BLaER1 treated with 17β-estradiol and CSF1 and Interleukin-3, amounts not matched to agents 10 nM and 100 nM (cell line): ENCODE results near the gene TMEM145.

ENCODE experiments used
- H3K27ac ChIP-seq, 11 experiments: shearing (Covaris generic); formaldehyde crosslinking; 2 replicates each; pipeline ENCODE4 v1.8.1; 2022
- H3K27me3 ChIP-seq, 11 experiments: shearing (Covaris generic); formaldehyde crosslinking; 2 replicates each; pipeline ENCODE4 v1.8.1; 2022
- H3K36me3 ChIP-seq, 11 experiments: shearing (Covaris generic); formaldehyde crosslinking; 2 replicates each; pipeline ENCODE4 v1.8.1; 2022
- H3K4me1 ChIP-seq, 10 experiments: shearing (Covaris generic); formaldehyde crosslinking; 2 replicates each; pipeline ENCODE4 v1.8.1; 2022
- H3K4me2 ChIP-seq, 11 experiments: shearing (Covaris generic); formaldehyde crosslinking; 2 replicates each; pipeline ENCODE4 v1.8.1; 2022
- H3K4me3 ChIP-seq, 10 experiments: shearing (Covaris generic); formaldehyde crosslinking; 2 replicates each; pipeline ENCODE4 v1.8.1; 2022
- H3K9ac ChIP-seq, 11 experiments: shearing (Covaris generic); formaldehyde crosslinking; 2 replicates each; pipeline ENCODE4 v1.8.1; 2022
- H3K9me3 ChIP-seq, 11 experiments: shearing (Covaris generic); formaldehyde crosslinking; replicated peaks in 1 of 11; 2 replicates each; pipeline ENCODE4 v1.8.1; 2022
- H4K20me1 ChIP-seq, 11 experiments: shearing (Covaris generic); formaldehyde crosslinking; 2 replicates each; pipeline ENCODE4 v1.8.1; 2022
- Cebpa-rat ChIP-seq, 11 experiments: shearing (Covaris generic); IDR thresholded peaks; 2 replicates each; pipeline ENCODE4 v1.8.1; 2022

The TMEM145 gene

GRCh38 chr19:42285541-42285941 lies 27.6 kb upstream of the TMEM145 start:
- H3K4me2 ChIP-seq: peak overlapping the region; percentile 94 to 100 (median 97)
- no peaks in the 10 kb centered on the region for H3K27me3 ChIP-seq
- peaks cover 37 to 40% (median 39%) of the 10 kb centered on the region in 11 experiments for H3K36me3 ChIP-seq
- H3K9ac ChIP-seq: peak overlapping the region; percentile 83 to 91 (median 88)
- no peaks in the 10 kb centered on the region for H3K9me3 ChIP-seq
- H3K27ac ChIP-seq: peak overlapping the region; percentile 22 to 95 (median 90); a peak in 21 of 22 replicates
- peaks cover 75 to 86% (median 85%) of the 10 kb centered on the region in 10 experiments for H3K4me1 ChIP-seq
- H4K20me1 ChIP-seq: peaks cover 48 to 84% (median 65%) of the 10 kb centered on the region in 11 experiments
- peak overlapping the region; percentile 64 to 82 (median 74) for H3K4me3 ChIP-seq
- no peak for TF ChIP-seq Cebpa-rat (IDR thresholded peaks at IDR 0.05)

- Histone ChIP-seq H3K27ac (peak overlapping the region; percentile 22 to 95 (median 90); a peak in 21 of 22 replicates), H3K27me3 (no peaks in the 10 kb centered on the region), H3K9ac (peak overlapping the region; percentile 83 to 91 (median 88)), H3K36me3 (peaks cover 39 to 44% (median 43%) of the 10 kb centered on the region in 11 experiments), H3K4me2 (peak overlapping the region; percentile 94 to 100 (median 97)), H3K4me1 (peaks cover 80 to 91% (median 89%) of the 10 kb centered on the region in 10 experiments), H3K4me3 (peak overlapping the region; percentile 64 to 82 (median 74)), H3K9me3 (no peaks in the 10 kb centered on the region), H4K20me1 (peaks cover 52 to 89% (median 69%) of the 10 kb centered on the region in 11 experiments)
- TF ChIP-seq Cebpa-rat (IDR thresholded peaks at IDR 0.05): no peak
These were observed 27.1 kb upstream of the TMEM145 start for GRCh38 chr19:42285988-42286348.

- peaks cover 79 to 91% (median 88%) of the 10 kb centered on the region in 10 experiments for H3K4me1 ChIP-seq
- peak overlapping the region; percentile 83 to 91 (median 88) for H3K9ac ChIP-seq
- peak overlapping the region; percentile 94 to 100 (median 97) for H3K4me2 ChIP-seq
- H3K36me3 ChIP-seq: peaks cover 44 to 49% (median 48%) of the 10 kb centered on the region in 11 experiments
- H3K4me3 ChIP-seq: peak overlapping the region; percentile 64 to 82 (median 74)
- H4K20me1 ChIP-seq: peaks cover 58 to 89% (median 72%) of the 10 kb centered on the region in 11 experiments
- TF ChIP-seq Cebpa-rat (IDR thresholded peaks at IDR 0.05): no peak
- no peaks in the 10 kb centered on the region for H3K27me3 ChIP-seq
- no peaks in the 10 kb centered on the region for H3K9me3 ChIP-seq
- peak overlapping the region; percentile 22 to 95 (median 90); a peak in 21 of 22 replicates for H3K27ac ChIP-seq
These were observed 26.6 kb upstream of the TMEM145 start for GRCh38 chr19:42286349-42287016.

- H3K27me3 ChIP-seq: no peaks in the 10 kb centered on the region
- no peak for TF ChIP-seq Cebpa-rat (IDR thresholded peaks at IDR 0.05)
- H3K9me3 ChIP-seq: no peaks in the 10 kb centered on the region
- H3K36me3 ChIP-seq: peaks cover 50 to 57% (median 56%) of the 10 kb centered on the region in 11 experiments
- H3K4me3 ChIP-seq: peak overlapping the region in 7 of 10 experiments; percentile 23 to 82 (median 46); a peak in 10 of 20 replicates
- peak overlapping the region; percentile 94 to 100 (median 97) for H3K4me2 ChIP-seq
- H3K27ac ChIP-seq: peak overlapping the region in 10 of 11 experiments; percentile 20 to 95 (median 55); a peak in 17 of 22 replicates
- peak overlapping the region; percentile 15 to 89 (median 59); a peak in 17 of 22 replicates for H3K9ac ChIP-seq
- peaks cover 72 to 86% (median 83%) of the 10 kb centered on the region in 10 experiments for H3K4me1 ChIP-seq
- H4K20me1 ChIP-seq: peaks cover 65 to 89% (median 76%) of the 10 kb centered on the region in 11 experiments
These were observed 25.9 kb upstream of the TMEM145 start for GRCh38 chr19:42287017-42287826.

DNA sequence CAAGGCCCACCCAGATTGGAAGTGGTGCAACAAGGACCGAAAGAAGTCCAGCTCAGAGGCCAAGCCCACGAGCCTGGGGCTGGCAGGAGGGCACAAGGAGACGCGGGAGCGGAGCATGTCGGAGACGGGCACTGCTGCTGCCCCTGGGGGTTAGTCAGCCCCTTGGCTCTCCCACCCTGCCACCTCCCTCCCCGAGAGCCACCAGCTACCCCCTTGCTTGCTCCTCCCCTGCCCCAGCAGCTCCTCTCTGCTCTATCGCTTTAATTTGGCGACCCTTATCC lies 25.3 kb upstream of the TMEM145 start:
- Histone ChIP-seq H3K36me3 (peaks cover 56 to 62% (median 61%) of the 10 kb centered on the region in 11 experiments), H3K27ac (peak overlapping the region in 1 of 11 experiments; percentile 27; a peak in 2 of 22 replicates), H3K9ac (peak overlapping the region in 4 of 11 experiments; percentile 6 to 60 (median 57); a peak in 2 of 22 replicates), H3K4me3 (0 out of 20 replicates have a peak overlapping the region, but pooled peaks of 1 of the 10 experiments have one; percentile 5), H3K9me3 (no peaks in the 10 kb centered on the region), H3K4me1 (peaks cover 66 to 80% (median 77%) of the 10 kb centered on the region in 10 experiments), H3K4me2 (peak overlapping the region in 9 of 11 experiments; percentile 21 to 100 (median 95); a peak in 11 of 22 replicates), H3K27me3 (no peaks in the 10 kb centered on the region), H4K20me1 (peaks cover 66 to 92% (median 82%) of the 10 kb centered on the region in 11 experiments)
- no peak for TF ChIP-seq Cebpa-rat (IDR thresholded peaks at IDR 0.05)

- Histone ChIP-seq H3K27ac (peak overlapping the region in 1 of 11 experiments; percentile 27; a peak in 1 of 22 replicates), H3K4me1 (peaks cover 60 to 74% (median 71%) of the 10 kb centered on the region in 10 experiments), H3K9me3 (no peaks in the 10 kb centered on the region), H3K4me3 (no peak overlapping the region), H3K9ac (peak overlapping the region in 3 of 11 experiments; percentile 6 to 60 (median 26); a peak in 3 of 22 replicates), H4K20me1 (peaks cover 68 to 92% (median 86%) of the 10 kb centered on the region in 11 experiments), H3K4me2 (peak overlapping the region in 8 of 11 experiments; percentile 8 to 100 (median 20); a peak in 10 of 22 replicates), H3K27me3 (no peaks in the 10 kb centered on the region), H3K36me3 (peaks cover 62 to 68% (median 67%) of the 10 kb centered on the region in 11 experiments)
- no peak for TF ChIP-seq Cebpa-rat (IDR thresholded peaks at IDR 0.05)
These were observed 24.7 kb upstream of the TMEM145 start for GRCh38 chr19:42288387-42288786.

- Histone ChIP-seq H3K36me3 (peaks cover 68 to 75% (median 74%) of the 10 kb centered on the region in 11 experiments), H3K27ac (no peak overlapping the region), H3K4me2 (peak overlapping the region in 9 of 11 experiments; percentile 8 to 100 (median 55); a peak in 12 of 22 replicates), H3K4me3 (no peak overlapping the region), H4K20me1 (peaks cover 68 to 96% (median 91%) of the 10 kb centered on the region in 11 experiments), H3K9ac (peak overlapping the region in 6 of 11 experiments; percentile 6 to 60 (median 36); a peak in 4 of 22 replicates), H3K9me3 (no peaks in the 10 kb centered on the region), H3K27me3 (no peaks in the 10 kb centered on the region), H3K4me1 (peaks cover 59 to 73% (median 69%) of the 10 kb centered on the region in 10 experiments)
- no peak for TF ChIP-seq Cebpa-rat (IDR thresholded peaks at IDR 0.05)
These were observed 24.1 kb upstream of the TMEM145 start for GRCh38 chr19:42288881-42289555.

- Histone ChIP-seq H3K4me3 (no peak overlapping the region), H3K27ac (0 out of 22 replicates have a peak overlapping the region, but pooled peaks of 1 of the 11 experiments have one; percentile 18), H3K36me3 (peaks cover 74 to 80% (median 80%) of the 10 kb centered on the region in 11 experiments), H3K9me3 (no peaks in the 10 kb centered on the region), H3K9ac (peak overlapping the region in 7 of 11 experiments; percentile 26 to 49 (median 43); a peak in 9 of 22 replicates), H3K4me1 (peaks cover 59 to 72% (median 69%) of the 10 kb centered on the region in 10 experiments), H3K4me2 (peak overlapping the region in 8 of 11 experiments; percentile 39 to 85 (median 68); a peak in 13 of 22 replicates), H4K20me1 (peaks cover 66 to 100% (median 95%) of the 10 kb centered on the region in 11 experiments), H3K27me3 (no peaks in the 10 kb centered on the region)
- no peak for TF ChIP-seq Cebpa-rat (IDR thresholded peaks at IDR 0.05)
These were observed 23.5 kb upstream of the TMEM145 start for GRCh38 chr19:42289556-42290041.
